Trophoblast cell (in vitro differentiated cells and primary cell): ENCODE measurements around the gene INTS2.
A peak's percentile ranks its signal among the peaks of the same experiment; 100 is the strongest.

Experiments
- DNase-seq, 2 donors: peaks; one replicate each; pipeline ENCODE4 v3.0.0-alpha.2; 2016
- H2AFZ ChIP-seq: 2 replicates; pipeline ENCODE4 v1.6.1; 2013; ENCODE audit warnings: low read length, moderate library complexity, mild to moderate bottlenecking; ENCODE audit not compliant: insufficient read depth, poor library complexity
- H2AK5ac ChIP-seq: 2 replicates; pipeline ENCODE4 v1.6.1; 2013; ENCODE audit warnings: mild to moderate bottlenecking, low read length
- H2BK120ac ChIP-seq: 2 replicates; pipeline ENCODE4 v1.6.1; 2013; ENCODE audit warnings: low read length, mild to moderate bottlenecking, moderate library complexity; ENCODE audit not compliant: insufficient read depth, poor library complexity
- H2BK12ac ChIP-seq: 2 replicates; pipeline ENCODE4 v1.6.1; 2013; ENCODE audit warnings: mild to moderate bottlenecking, low read length, moderate library complexity
- H2BK5ac ChIP-seq: 2 replicates; pipeline ENCODE4 v1.6.1; 2013; ENCODE audit warnings: low read length, low read depth, moderate library complexity, mild to moderate bottlenecking; ENCODE audit not compliant: poor library complexity
- H3K14ac ChIP-seq: 2 replicates; pipeline ENCODE4 v1.6.1; 2013; ENCODE audit warnings: mild to moderate bottlenecking, low read length
- H3K18ac ChIP-seq: 2 replicates; pipeline ENCODE4 v1.6.1; 2013; ENCODE audit warnings: mild to moderate bottlenecking, low read length
- H3K23ac ChIP-seq: 2 replicates; pipeline ENCODE4 v1.6.1; 2013; ENCODE audit warnings: low read length
- H3K27ac ChIP-seq: 2 replicates; pipeline ENCODE4 v1.5.1; 2013; ENCODE audit warnings: low read depth, mild to moderate bottlenecking, inconsistent platforms, low read length, moderate library complexity
- H3K27me3 ChIP-seq: 2 replicates; pipeline ENCODE4 v1.6.1; 2013; ENCODE audit warnings: inconsistent platforms, mild to moderate bottlenecking, low read length, moderate library complexity; ENCODE audit not compliant: insufficient read depth
- H3K36me3 ChIP-seq, 2 experiments: 1 replicate in 1 of 2; 2 replicates in 1 of 2; pipeline ENCODE4 v1.6.1; 2013; ENCODE audit warnings: low read length in 2 of 2, mild to moderate bottlenecking in 2 of 2, moderate library complexity in 1 of 2; ENCODE audit not compliant: insufficient read depth in 2 of 2, control insufficient read depth in 1 of 2
- H3K4ac ChIP-seq: 2 replicates; pipeline ENCODE4 v1.6.1; 2013; ENCODE audit warnings: low read depth, mild to moderate bottlenecking, low read length, moderate library complexity
- H3K4me1 ChIP-seq, 2 experiments: 1 replicate in 1 of 2; 2 replicates in 1 of 2; pipeline ENCODE4 v1.6.1; 2013; ENCODE audit warnings: low read length in 2 of 2, mild to moderate bottlenecking in 2 of 2, moderate library complexity in 1 of 2; ENCODE audit not compliant: insufficient read depth in 2 of 2, control insufficient read depth in 1 of 2
- H3K4me2 ChIP-seq: 2 replicates; pipeline ENCODE4 v1.6.1; 2013; ENCODE audit warnings: inconsistent platforms, mild to moderate bottlenecking, low read length, moderate library complexity
- H3K4me3 ChIP-seq: 2 replicates; pipeline ENCODE4 v1.5.1; 2013; ENCODE audit warnings: mild to moderate bottlenecking, low read depth, low read length, inconsistent platforms
- H3K79me1 ChIP-seq: one replicate; pipeline ENCODE4 v1.6.1; 2013; ENCODE audit warnings: low read length
- H3K79me2 ChIP-seq: 2 replicates; pipeline ENCODE4 v1.6.1; 2013; ENCODE audit warnings: low read length, mild to moderate bottlenecking; ENCODE audit not compliant: control insufficient read depth, insufficient read depth, poor library complexity
- H3K9ac ChIP-seq: 2 replicates; pipeline ENCODE4 v1.6.1; 2013; ENCODE audit warnings: mild to moderate bottlenecking, low read length
- H3K9me3 ChIP-seq: 2 replicates; pipeline ENCODE4 v1.6.1; 2013; ENCODE audit warnings: low read depth, mild to moderate bottlenecking, control low read depth, inconsistent platforms, low read length; ENCODE audit not compliant: insufficient read depth
- H4K12ac ChIP-seq: 2 replicates; pipeline ENCODE4 v1.6.1; 2013; ENCODE audit warnings: low read depth, mild to moderate bottlenecking, low read length, moderate library complexity
- H4K8ac ChIP-seq: 2 replicates; pipeline ENCODE4 v1.6.1; 2013; ENCODE audit warnings: low read depth, mild to moderate bottlenecking, low read length, moderate library complexity
- H4K91ac ChIP-seq: one replicate; pipeline ENCODE4 v1.6.1; 2013; ENCODE audit warnings: low read depth, mild to moderate bottlenecking, low read length, moderate library complexity
- WGBS: extraction: QIAGEN DNeasy Blood & Tissue Kit; methylation state at CpG from one replicate; pipeline ENCODE4 v1.1.7; 2013; ENCODE audit warnings: missing lambda C conversion rate; ENCODE audit not compliant: insufficient read length, insufficient coverage; ENCODE audit errors: extremely low coverage; 5-methylcytosine and 5-hydroxymethylcytosine counted together

Gene INTS2

DNA sequence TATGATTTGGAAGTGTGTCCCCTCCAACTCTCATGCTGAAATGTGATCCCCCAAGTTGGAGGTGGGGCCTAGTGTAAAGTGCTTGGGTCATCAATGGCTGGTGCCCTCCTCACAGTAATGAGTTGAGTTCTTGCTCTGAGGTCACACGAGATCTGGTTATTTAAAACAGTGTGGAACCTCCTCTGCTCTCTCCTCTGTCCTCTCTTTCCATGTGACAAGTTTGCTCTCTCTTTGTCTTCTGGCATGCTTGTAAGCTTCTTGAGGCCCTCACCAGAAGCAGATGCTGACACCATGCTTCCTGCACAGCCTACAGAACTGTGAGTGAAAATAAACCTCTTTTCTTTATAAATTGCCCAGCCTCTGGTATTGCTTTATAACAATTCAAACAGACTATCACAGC, 84.3 kb downstream of the INTS2 start:
- Histone ChIP-seq H3K27ac (no peak overlapping the region), H3K18ac (no peak overlapping the region), H3K4me1 (no peaks in the 10 kb centered on the region), H4K91ac (no peak overlapping the region), H3K36me3 (peaks cover 9 to 12% of the 10 kb centered on the region in 2 experiments), H4K12ac (no peak overlapping the region), H3K9me3 (no peaks in the 10 kb centered on the region), H4K8ac (no peak overlapping the region), H2AFZ (no peak overlapping the region), H2BK5ac (no peak overlapping the region), H3K4me3 (no peak overlapping the region), H3K23ac (no peak overlapping the region), H3K4ac (no peak overlapping the region), H3K79me2 (no peaks in the 10 kb centered on the region), H3K27me3 (no peaks in the 10 kb centered on the region), H3K79me1 (no peaks in the 10 kb centered on the region), H2BK12ac (no peak overlapping the region), H2BK120ac (no peak overlapping the region), H2AK5ac (no peak overlapping the region), H3K9ac (no peak overlapping the region), H3K4me2 (no peak overlapping the region), H3K14ac (no peak overlapping the region)
- DNase-seq: no peak
- no CpG with 5 or more reads among the region's 1 CpG for WGBS

- no peak for DNase-seq
- Histone ChIP-seq H2AK5ac (no peak overlapping the region), H2BK120ac (no peak overlapping the region), H4K8ac (no peak overlapping the region), H3K79me2 (no peaks in the 10 kb centered on the region), H2BK12ac (no peak overlapping the region), H3K79me1 (no peaks in the 10 kb centered on the region), H3K9ac (no peak overlapping the region), H3K18ac (no peak overlapping the region), H3K4me3 (no peak overlapping the region), H3K36me3 (peaks cover 9 to 10% of the 10 kb centered on the region in 2 experiments), H2BK5ac (no peak overlapping the region), H3K9me3 (no peaks in the 10 kb centered on the region), H4K12ac (no peak overlapping the region), H4K91ac (no peak overlapping the region), H3K4me1 (no peaks in the 10 kb centered on the region), H3K27ac (no peak overlapping the region), H3K14ac (no peak overlapping the region), H2AFZ (no peak overlapping the region), H3K23ac (no peak overlapping the region), H3K27me3 (no peaks in the 10 kb centered on the region), H3K4ac (no peak overlapping the region), H3K4me2 (no peak overlapping the region)
- no CpG with 5 or more reads among the region's 1 CpG for WGBS
Observed at GRCh38 chr17:61842899-61843298, 84.9 kb downstream of the INTS2 start.

- Histone ChIP-seq H2BK5ac (no peak overlapping the region), H2AK5ac (no peak overlapping the region), H3K23ac (no peak overlapping the region), H3K4me1 (peaks cover 0 to 4% of the 10 kb centered on the region in 2 experiments), H3K79me1 (no peaks in the 10 kb centered on the region), H3K9me3 (no peaks in the 10 kb centered on the region), H3K79me2 (no peaks in the 10 kb centered on the region), H2BK12ac (no peak overlapping the region), H4K91ac (no peak overlapping the region), H3K27ac (no peak overlapping the region), H3K36me3 (peaks cover 3 to 7% of the 10 kb centered on the region in 2 experiments), H2BK120ac (no peak overlapping the region), H2AFZ (no peak overlapping the region), H3K27me3 (no peaks in the 10 kb centered on the region), H3K4ac (no peak overlapping the region), H3K9ac (no peak overlapping the region), H3K4me2 (no peak overlapping the region), H3K4me3 (no peak overlapping the region), H3K18ac (no peak overlapping the region), H4K8ac (no peak overlapping the region), H3K14ac (no peak overlapping the region), H4K12ac (no peak overlapping the region)
- WGBS: no CpG with 5 or more reads among the region's 1 CpG
- no peak for DNase-seq
Observed at GRCh38 chr17:61839300-61839786, 88.4 kb downstream of the INTS2 start.

GRCh38 chr17:61837175-61838051, 90.4 kb downstream of the INTS2 start:
- H3K23ac ChIP-seq: no peak overlapping the region
- no peaks in the 10 kb centered on the region for H3K27me3 ChIP-seq
- H3K27ac ChIP-seq: no peak overlapping the region
- H4K8ac ChIP-seq: no peak overlapping the region
- no peaks in the 10 kb centered on the region for H3K79me1 ChIP-seq
- H3K36me3 ChIP-seq: peaks cover 2 to 3% of the 10 kb centered on the region in 2 experiments
- no peak overlapping the region for H2BK120ac ChIP-seq
- no peak overlapping the region for H3K9ac ChIP-seq
- no peak overlapping the region for H2AK5ac ChIP-seq
- H2BK5ac ChIP-seq: no peak overlapping the region
- no peaks in the 10 kb centered on the region for H3K79me2 ChIP-seq
- H4K91ac ChIP-seq: no peak overlapping the region
- H3K4me1 ChIP-seq: peaks cover 0 to 4% of the 10 kb centered on the region in 2 experiments
- H2AFZ ChIP-seq: no peak overlapping the region
- H3K9me3 ChIP-seq: no peaks in the 10 kb centered on the region
- H3K4me2 ChIP-seq: no peak overlapping the region
- H3K4ac ChIP-seq: no peak overlapping the region
- no peak overlapping the region for H3K18ac ChIP-seq
- no peak overlapping the region for H3K4me3 ChIP-seq
- no peak overlapping the region for H4K12ac ChIP-seq
- peak; percentile 60 to 82 for DNase-seq
- H3K14ac ChIP-seq: no peak overlapping the region
- no peak overlapping the region for H2BK12ac ChIP-seq
- WGBS: no CpG with 5 or more reads among the region's 4 CpGs
